ENCODE measurements around the gene MYRIP. TPM values are rescaled to one million over a fixed set of nuclear protein-coding genes. Genes with fewer than 3 reads are reported as not detected.
"Not testable (repeated sequence)": the region's sequence is repeated elsewhere in the genome, so short reads cannot be mapped to it uniquely, and the experiment has no call there.

Gene MYRIP
- polyA plus RNA-seq, 1 experiment, result not detected

GRCh38 chr3:40129981-40130380 is 320.6 kb downstream of the MYRIP start:
- ChIA-PET CTCF (no interaction called here), POLR2A (no interaction called here)
- Histone ChIP-seq H3K9me3 (ENCODE audit: control insufficient read depth, insufficient read depth, low read length) (peaks cover 26% of the 10 kb centered on the region), H3K4me3 (ENCODE audit: low read depth, low read length) (no peak overlapping the region), H3K27me3 (ENCODE audit: control insufficient read depth, insufficient read depth, low read length) (no peaks in the 10 kb centered on the region), H3K27ac (ENCODE audit: low read depth, low read length) (no peak overlapping the region)
- TF ChIP-seq CTCF (IDR thresholded peaks at IDR 0.05; ENCODE audit: low read depth, low read length), result no peak
- DNase-seq (ENCODE audit: low read depth, low spot score), result no peak

GRCh38 chr3:40130721-40131120 is 321.3 kb downstream of the MYRIP start:
- DNase-seq (ENCODE audit: low read depth, low spot score), result no peak
- POLR2A ChIA-PET, result no interaction called here
- no peaks in the 10 kb centered on the region for H3K27me3 ChIP-seq (ENCODE audit: control insufficient read depth, insufficient read depth, low read length)
- TF ChIP-seq CTCF (IDR thresholded peaks at IDR 0.05; ENCODE audit: low read depth, low read length), result no peak
- no peak overlapping the region for H3K27ac ChIP-seq (ENCODE audit: low read depth, low read length)
- H3K9me3 ChIP-seq (ENCODE audit: control insufficient read depth, insufficient read depth, low read length), result peaks cover 26% of the 10 kb centered on the region
- H3K4me3 ChIP-seq (ENCODE audit: low read depth, low read length), result no peak overlapping the region
- CTCF ChIA-PET, result no interaction called here

GRCh38 chr3:40133886-40134575 is 324.6 kb downstream of the MYRIP start:
- H3K27ac ChIP-seq (ENCODE audit: low read depth, low read length); H3K27me3 ChIP-seq (ENCODE audit: control insufficient read depth, insufficient read depth, low read length); DNase-seq (ENCODE audit: low read depth, low spot score); POLR2A ChIA-PET; CTCF ChIA-PET; H3K4me3 ChIP-seq (ENCODE audit: low read depth, low read length): not testable (repeated sequence)
- peaks cover 17% of the 10 kb centered on the region for H3K9me3 ChIP-seq (ENCODE audit: control insufficient read depth, insufficient read depth, low read length)

- H3K9me3 ChIP-seq (ENCODE audit: control insufficient read depth, insufficient read depth, low read length), result peaks cover 10% of the 10 kb centered on the region
- H3K27ac ChIP-seq (ENCODE audit: low read depth, low read length), result no peak overlapping the region
- no peak for DNase-seq (ENCODE audit: low read depth, low spot score)
- H3K27me3 ChIP-seq (ENCODE audit: control insufficient read depth, insufficient read depth, low read length), result no peaks in the 10 kb centered on the region
- no peak for TF ChIP-seq CTCF (IDR thresholded peaks at IDR 0.05; ENCODE audit: low read depth, low read length)
- H3K4me3 ChIP-seq (ENCODE audit: low read depth, low read length), result no peak overlapping the region
- POLR2A ChIA-PET, result no interaction called here
- CTCF ChIA-PET, result no interaction called here
Observed at GRCh38 chr3:40137591-40138295, 328.3 kb downstream of the MYRIP start.

GRCh38 chr3:40143283-40144090 is 334.1 kb downstream of the MYRIP start:
- CTCF ChIA-PET, result interaction anchor here (0.7 kb wide), 1 partner anchor 35 kb away, joined by 3 read pairs; no protein-coding TSS in a partner anchor
- Histone ChIP-seq H3K4me3 (ENCODE audit: low read depth, low read length) (no peak overlapping the region), H3K27ac (ENCODE audit: low read depth, low read length) (no peak overlapping the region), H3K9me3 (ENCODE audit: control insufficient read depth, insufficient read depth, low read length) (no peaks in the 10 kb centered on the region; the same call in 1 of the 2 replicates), H3K27me3 (ENCODE audit: control insufficient read depth, insufficient read depth, low read length) (no peaks in the 10 kb centered on the region)
- TF ChIP-seq CTCF (IDR thresholded peaks at IDR 0.05; ENCODE audit: low read depth, low read length), result no peak
- DNase-seq (ENCODE audit: low read depth, low spot score), result no peak
- POLR2A ChIA-PET, result no interaction called here
